Stimulated activated CD4-positive, alpha-beta T cell treated with anti-CD3 and anti-CD28 coated beads, Interleukin-1b, Interleukin-23, amount 100 ng/mL, for 24 hours (primary cell): ENCODE results near the gene CCDC15.

ENCODE experiments used
- DNase-seq, 4 experiments: peaks; one replicate each; pipeline ENCODE4 v3.0.0-alpha.2; 2020; ENCODE audit warnings: low read depth in 4 of 4, low spot score in 1 of 4

CCDC15 gene

GRCh38 chr11:124953753-124954589, at the start of gene CCDC15:
TSS of gene CCDC15 (plus strand) at chr11:124954202. CDS start at chr11:124954733, 531 bp downstream.
- DNase-seq: peak; percentile 90 to 95 (median 94)

DNA sequence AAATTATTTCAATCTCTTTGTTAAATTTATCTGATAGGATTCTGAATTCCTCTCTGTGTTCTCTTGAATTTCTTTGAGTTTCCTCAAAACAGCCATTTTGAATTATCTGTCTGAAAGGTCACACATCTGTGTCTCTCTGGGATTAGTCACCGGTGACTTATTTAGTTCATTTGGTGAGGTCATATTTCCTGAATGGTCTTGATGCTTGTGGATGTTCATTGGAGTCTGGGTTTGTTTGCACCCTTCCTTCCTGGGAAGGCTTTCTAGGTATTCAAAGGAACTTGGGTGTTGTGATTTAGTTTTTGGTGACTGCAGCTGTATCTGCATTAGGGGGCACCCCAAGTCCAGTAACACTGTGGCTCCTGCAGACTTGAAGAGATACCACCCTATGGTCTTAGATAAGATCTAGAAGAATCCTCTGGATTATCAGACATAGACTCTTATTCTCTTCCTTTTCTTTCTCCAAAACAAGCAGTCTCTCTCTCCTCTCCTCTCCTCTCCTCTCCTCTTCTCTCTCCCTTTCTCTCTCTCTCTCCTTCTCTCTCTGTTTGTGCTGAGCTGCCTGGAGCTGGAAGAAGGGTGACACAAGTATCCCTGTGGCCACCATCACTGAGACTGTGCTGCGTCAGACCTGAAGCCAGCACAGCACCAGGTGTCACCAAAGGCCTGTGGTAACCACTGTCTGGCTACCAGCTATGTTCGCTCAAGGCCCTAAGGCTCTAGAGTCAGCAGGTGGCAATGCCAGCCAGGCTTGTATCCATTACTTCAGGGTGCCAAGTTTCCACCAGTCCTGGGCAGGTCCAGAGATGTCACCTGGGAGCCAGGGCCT, 38.2 kb upstream of the CCDC15 start:
- no peak for DNase-seq

DNA sequence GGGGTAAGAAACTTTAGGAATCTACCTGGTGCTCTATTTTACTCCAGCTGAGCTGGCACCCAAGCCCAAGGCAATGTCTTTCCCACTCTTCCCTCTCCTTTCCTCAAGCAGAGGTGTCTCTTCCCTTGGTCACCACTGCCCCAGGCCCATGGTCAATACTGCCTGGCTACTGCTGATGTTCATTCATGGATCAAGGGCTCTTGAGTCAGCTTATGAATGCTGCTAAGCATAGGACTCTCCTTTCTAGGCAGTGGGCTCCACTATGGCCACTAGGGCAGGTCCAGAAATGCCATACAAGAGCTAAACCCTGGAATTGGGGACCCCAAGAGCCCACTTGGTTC, 37.7 kb upstream of the CCDC15 start:
- no peak for DNase-seq

GRCh38 chr11:124917115-124917637, 36.8 kb upstream of the CCDC15 start:
- DNase-seq: no peak

- no peak for DNase-seq
Observed at GRCh38 chr11:124918950-124919349, 35.1 kb upstream of the CCDC15 start, which contains the start of gene HEPN1. TSS of gene HEPN1 (plus strand) at chr11:124919250.

- no peak for DNase-seq
Observed at GRCh38 chr11:124919898-124920297, 34.1 kb upstream of the CCDC15 start.

DNA sequence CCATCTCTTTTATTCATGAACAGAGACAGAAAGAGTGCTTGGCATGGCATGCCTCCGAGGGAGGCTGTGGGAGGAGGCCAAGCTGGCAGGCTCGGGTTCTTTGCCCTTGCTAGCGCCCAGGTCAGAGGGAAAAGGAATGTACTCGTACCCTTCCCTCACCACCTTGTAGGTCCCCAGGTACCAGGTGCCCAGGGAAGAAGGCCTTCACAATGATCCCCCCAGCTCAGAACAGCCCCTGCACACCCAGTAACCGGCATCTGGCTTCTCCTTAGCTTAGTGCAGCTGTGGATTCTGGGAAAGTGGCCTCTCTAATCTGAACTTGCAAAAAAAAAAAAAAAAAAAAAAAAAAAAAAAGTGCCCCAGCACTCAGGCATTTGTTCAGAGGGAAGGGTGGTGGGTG, 33.6 kb upstream of the CCDC15 start:
- no peak for DNase-seq

GRCh38 chr11:124920870-124921609, 33.0 kb upstream of the CCDC15 start:
- peak; percentile 35 to 71 (median 57) for DNase-seq

GRCh38 chr11:124922831-124923230, 31.2 kb upstream of the CCDC15 start:
- DNase-seq: no peak

GRCh38 chr11:124923296-124923695, 30.7 kb upstream of the CCDC15 start:
- no peak for DNase-seq

GRCh38 chr11:124928942-124929665, 24.9 kb upstream of the CCDC15 start:
- DNase-seq: no peak

- DNase-seq: no peak
Observed at GRCh38 chr11:124930799-124931198, 23.2 kb upstream of the CCDC15 start.

GRCh38 chr11:124934862-124935547, 19.0 kb upstream of the CCDC15 start:
- no peak for DNase-seq

GRCh38 chr11:124935548-124936514, 18.2 kb upstream of the CCDC15 start, which contains the start of gene HEPACAM:
TSS of gene HEPACAM (minus strand) at chr11:124936047. CDS start at chr11:124936006, 41 bp downstream.
- DNase-seq: no peak

DNA sequence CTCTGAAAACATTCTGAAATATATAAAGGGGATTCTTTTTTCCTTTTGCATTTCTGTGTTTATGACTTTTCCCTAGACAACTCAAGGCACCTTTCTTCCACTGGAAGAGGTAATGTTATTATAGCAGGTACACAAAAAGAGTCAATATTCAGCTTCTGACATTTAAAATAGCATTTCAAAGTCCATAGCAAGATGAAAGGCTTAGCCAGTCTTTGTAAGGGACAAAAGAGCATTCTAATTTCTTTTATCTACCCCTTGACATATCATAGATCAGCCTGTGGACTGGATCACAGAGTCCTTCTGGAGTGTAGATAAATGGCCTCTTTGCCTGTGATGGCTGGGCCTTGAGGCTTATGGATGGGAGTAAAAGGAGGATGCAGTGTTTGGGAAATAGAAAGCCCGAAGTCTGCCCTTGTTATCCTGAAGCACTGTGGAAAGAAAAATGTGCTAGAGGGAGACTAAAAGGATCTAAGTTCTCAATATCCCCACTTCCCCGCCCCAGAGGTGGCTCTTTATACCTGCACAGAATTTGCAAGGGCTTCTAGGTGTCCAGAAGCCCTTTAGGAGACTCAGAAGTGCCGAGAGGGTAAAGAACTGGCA, 16.6 kb upstream of the CCDC15 start:
- no peak for DNase-seq

DNA sequence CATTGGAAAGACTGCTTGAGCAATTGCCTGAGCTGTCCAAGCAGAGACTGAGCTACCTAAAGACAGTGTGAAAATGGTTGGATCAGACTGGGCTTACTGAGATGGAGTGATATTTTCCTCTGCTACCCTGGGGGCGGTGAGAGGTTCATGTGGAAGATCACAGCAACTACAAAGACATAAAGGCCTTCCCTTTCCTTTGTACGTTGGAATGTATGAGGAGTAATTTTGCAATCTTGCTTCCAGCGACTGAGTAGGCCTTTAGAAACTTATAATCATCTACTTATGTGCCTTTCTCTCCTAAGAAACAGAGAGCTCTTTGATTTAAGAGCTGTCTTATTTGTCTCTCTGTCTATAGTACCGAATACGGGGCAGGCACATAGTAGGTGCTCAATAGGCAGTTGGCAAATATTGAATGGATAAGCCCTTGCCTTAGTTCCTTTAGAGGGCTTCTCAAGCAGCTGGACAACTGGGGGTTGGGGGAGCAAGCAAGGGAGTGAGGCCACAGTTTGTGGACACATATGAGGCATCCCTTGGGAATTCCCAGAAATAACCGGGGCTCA, 15.7 kb upstream of the CCDC15 start:
- DNase-seq: no peak

DNA sequence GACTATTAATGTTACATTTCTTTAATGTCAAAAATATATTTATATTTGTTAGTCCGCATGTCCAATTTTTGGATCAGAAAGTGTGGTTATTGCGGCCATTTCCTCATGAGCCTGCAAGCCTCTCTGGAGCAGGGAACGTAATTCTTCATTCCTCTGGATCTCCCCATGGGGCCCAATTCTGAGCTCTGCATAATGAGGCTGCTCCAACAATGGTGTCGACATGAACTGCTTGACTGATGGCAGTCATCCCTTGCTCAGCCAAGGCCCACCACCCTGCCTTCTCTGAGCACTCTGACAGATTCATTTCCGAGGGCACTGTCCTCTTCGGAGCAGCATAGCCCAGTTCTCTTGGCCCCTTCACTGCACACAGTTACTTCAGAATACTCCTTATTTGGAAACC, 15.0 kb upstream of the CCDC15 start:
- no peak for DNase-seq

GRCh38 chr11:124941703-124942102, 12.3 kb upstream of the CCDC15 start:
- no peak for DNase-seq
